GM12875 (cell line): Measurements from ENCODE around the gene SH3PXD2A.
A peak's percentile ranks its signal among the peaks of the same experiment; 100 is the strongest.

ENCODE experiments used
- H3K4me3 ChIP-seq: one replicate; pipeline ENCODE4 v1.5.1; 2011; ENCODE audit warnings: low read depth, low read length, control low read depth
- CTCF ChIP-seq: IDR thresholded peaks from 2 replicates; pipeline ENCODE4 v1.5.1; 2011; ENCODE audit warnings: low read depth, mild to moderate bottlenecking, control low read depth, inconsistent platforms, low read length, moderate library complexity, borderline replicate concordance; ENCODE audit not compliant: insufficient read depth

SH3PXD2A gene

GRCh38 chr10:103600956-103601569 is 254.3 kb downstream of the SH3PXD2A start:
- H3K4me3 ChIP-seq = no peak overlapping the region
- TF ChIP-seq CTCF = no peak

- TF ChIP-seq CTCF = no peak
Observed at GRCh38 chr10:103600325-103600724, 255.1 kb downstream of the SH3PXD2A start.

GRCh38 chr10:103599907-103600306 is 255.5 kb downstream of the SH3PXD2A start:
- H3K4me3 ChIP-seq = no peak overlapping the region
- TF ChIP-seq CTCF = no peak

More at GRCh38 chr10:103600325-103600724, 255.1 kb downstream of the SH3PXD2A start:
- no peak overlapping the region for H3K4me3 ChIP-seq

- TF ChIP-seq CTCF = no peak
Observed at GRCh38 chr10:103599211-103599610, 256.2 kb downstream of the SH3PXD2A start.

GRCh38 chr10:103598654-103599115 is 256.7 kb downstream of the SH3PXD2A start:
- no peak overlapping the region for H3K4me3 ChIP-seq
- peak; percentile 40; the same call in 1 of the 2 replicates for TF ChIP-seq CTCF

More at GRCh38 chr10:103599211-103599610, 256.2 kb downstream of the SH3PXD2A start:
- H3K4me3 ChIP-seq = no peak overlapping the region

- no peak overlapping the region for H3K4me3 ChIP-seq
- TF ChIP-seq CTCF = no peak
Observed at GRCh38 chr10:103597003-103597402, 258.4 kb downstream of the SH3PXD2A start.
